ENCODE data around the gene TTC17.
"Not testable (repeated sequence)": the region's sequence is repeated elsewhere in the genome, so short reads cannot be mapped to it uniquely, and the experiment has no call there.

The TTC17 gene

DNA sequence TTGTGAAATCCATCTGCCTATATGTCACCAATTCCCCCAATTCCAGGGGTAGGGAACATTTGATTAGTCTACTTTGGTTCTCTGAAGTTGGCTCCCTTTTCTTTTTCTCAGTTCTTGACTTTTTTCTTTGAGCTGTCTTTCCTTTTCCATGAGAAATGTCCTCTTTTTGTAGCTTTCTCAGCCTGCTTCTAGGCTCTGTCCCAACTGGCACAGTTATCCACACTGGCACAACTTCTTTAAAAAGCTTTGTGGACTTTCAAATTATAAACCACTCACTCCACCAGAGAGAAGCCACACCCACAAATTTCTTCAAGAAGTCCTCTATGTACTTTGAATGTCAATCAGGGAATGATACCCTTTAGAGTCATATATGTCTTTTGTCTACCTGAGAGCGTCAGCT is 100.5 kb downstream of the TTC17 start:
- in situ Hi-C loops (cut with MboI; ENCODE audit: low sequenced_read_pairs) = no loop called here

DNA sequence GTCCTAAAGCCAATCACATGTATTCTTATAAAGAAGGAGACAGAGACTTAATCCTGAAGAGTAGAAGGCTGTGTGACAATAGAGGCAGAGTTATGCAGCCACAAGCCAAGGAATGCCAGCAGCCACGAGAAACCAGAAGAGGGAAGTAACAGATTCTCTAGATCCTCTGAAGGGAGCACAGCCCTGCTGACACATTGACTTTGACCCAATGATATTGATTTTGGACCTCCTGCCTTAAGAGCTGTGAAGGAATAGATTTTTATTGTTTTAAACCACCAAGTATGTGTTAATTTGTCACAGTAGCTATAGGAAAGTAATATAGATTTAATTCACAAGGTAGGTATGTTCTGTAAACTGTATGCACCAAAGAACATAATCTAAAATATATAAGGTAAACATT is 103.6 kb downstream of the TTC17 start:
- in situ Hi-C loops (cut with MboI; ENCODE audit: low sequenced_read_pairs) = no loop called here

DNA sequence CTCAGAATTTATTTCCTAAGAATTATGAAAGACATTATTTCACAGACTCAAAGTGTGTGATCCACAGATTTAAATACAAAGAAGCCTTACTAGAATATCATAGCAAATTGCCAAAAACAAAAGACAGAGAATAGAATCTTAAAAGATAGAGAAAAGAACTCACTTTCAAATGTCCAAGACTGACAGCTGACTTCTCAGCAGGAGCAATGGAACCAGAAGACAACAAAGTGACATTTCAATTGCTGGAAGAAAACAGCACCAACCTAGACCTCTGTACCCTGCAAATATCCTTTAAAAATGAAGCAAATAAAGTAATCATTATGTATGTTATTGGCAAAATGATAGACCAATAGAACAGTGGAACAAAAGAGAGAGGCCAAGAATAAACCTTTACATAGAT is 109.2 kb downstream of the TTC17 start:
- in situ Hi-C loops (cut with MboI; ENCODE audit: low sequenced_read_pairs) = no loop called here

DNA sequence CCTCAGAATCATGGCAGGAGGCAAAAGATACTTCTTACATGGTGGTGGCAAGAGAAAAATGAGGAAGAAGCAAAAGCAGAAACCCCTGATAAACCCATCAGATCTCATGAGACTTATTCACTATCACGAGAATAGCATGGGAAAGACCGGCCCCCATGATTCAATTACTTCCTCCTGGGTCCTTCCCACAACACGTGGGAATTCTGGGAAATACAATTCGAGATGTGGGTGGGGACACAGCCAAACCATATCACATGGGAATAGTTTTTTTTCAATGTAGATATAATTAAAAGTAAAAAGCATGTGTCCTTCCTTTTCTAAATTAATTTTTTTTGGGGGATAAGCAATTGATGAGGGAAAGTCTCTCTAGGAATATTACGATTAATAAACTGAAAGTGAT is 118.8 kb downstream of the TTC17 start:
- in situ Hi-C loops (cut with MboI; ENCODE audit: low sequenced_read_pairs) = not testable (repeated sequence)

DNA sequence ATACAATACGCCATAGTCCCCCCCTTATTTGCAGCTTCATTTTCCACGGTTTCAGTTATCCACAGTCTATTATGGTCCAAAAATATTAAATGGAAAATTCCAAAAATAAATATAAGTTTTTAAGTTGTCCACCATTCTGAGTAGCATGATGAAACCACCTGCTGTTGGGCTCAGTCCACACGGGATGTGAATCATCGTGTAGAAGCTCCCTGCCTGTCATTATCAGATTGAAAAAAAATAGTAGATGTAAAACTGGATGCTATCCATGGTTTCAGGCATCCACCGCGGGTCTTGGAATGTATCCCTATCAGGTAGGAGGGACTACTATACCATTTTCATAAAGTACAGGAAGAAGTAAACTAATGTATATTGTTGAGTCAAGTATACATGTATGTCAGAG is 127.4 kb downstream of the TTC17 start:
- in situ Hi-C loops (cut with MboI; ENCODE audit: low sequenced_read_pairs) = no loop called here

DNA sequence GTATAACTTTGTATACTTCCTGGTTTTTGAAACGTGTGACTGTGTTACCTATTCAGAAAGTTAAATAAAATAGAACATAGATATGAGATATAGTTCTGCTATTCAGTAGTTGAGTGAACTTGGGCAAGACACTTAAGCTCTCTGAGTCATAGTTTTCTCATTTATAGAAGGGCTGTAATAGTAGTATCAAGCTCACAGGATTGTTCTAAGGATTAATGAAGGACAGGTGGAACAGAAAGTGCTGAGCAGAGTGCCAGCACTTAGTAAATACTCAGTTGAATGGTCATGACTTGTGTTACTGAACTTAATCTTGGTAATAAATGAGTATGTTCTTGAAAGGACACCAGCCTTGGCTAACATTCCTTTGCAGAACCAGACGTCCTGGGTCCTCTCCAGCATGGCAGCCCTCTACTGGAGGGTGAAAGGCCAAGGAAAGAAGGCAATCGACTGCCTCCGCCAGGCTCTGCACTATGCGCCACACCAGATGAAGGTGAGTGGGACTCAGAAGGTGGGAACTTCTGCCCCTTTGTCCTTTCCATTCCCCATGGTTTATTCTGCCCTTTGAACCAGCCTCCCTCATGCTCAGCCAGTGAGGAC is 131.2 kb downstream of the TTC17 start:
- in situ Hi-C loops (cut with MboI; ENCODE audit: low sequenced_read_pairs) = no loop called here

DNA sequence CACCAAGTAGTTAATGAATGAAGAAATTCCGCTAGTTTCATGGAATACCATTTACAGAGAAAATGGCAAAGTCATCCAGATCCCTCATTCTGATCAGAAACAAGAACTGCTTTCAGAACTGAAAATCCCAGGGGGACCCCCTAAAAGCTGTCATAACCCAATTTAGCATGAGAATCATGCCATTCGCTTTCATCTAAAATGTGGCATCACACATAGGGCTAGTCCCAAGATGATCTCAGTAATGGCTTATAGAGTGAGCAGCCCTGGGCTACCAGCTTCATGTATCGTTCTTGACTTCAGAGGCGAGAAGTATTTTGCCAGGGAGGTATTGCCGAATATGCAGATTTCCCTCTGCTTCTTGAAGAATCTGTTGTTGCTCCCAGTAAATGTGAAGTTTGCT is 134.0 kb downstream of the TTC17 start:
- in situ Hi-C loops (cut with MboI; ENCODE audit: low sequenced_read_pairs) = no loop called here

DNA sequence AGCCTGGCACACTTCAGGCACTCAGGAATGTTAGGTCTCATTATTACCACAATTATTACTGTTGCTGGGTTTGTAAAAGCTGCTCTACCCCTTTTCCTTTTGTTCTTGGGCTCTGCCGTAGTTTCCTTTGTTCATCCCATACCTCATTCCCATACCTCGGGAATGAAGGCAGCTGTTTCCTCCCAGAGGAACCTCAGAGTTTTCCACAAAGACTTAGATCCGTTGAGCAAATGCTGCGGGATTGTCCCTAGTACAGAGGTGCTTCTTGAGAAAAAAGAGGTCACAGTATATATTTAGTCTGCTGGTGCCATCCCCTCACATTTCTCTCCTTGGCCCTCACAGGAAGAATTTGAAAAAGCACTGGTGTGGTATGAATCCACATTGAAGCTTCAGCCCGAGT is 134.7 kb downstream of the TTC17 start:
- in situ Hi-C loops (cut with MboI; ENCODE audit: low sequenced_read_pairs) = no loop called here

DNA sequence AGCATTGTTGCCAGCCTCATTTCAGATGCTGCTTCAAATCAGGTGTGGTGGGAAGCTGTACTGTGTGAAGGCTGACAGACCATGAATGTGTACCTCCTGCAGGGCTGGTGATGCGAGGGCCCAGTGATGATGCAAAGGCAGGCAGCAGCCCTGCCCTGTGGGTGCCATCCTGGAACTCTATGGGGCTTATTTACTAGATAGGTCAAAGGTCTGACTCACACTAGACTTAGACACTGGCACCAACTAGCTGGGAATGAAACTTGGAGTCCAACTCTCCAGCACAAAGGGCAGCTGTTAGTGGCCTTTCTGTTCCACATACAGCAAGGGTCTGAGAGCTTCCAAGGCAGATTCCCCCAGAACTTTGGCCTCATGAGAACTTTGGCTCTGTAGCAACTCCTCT is 138.4 kb downstream of the TTC17 start:
- in situ Hi-C loops (cut with MboI; ENCODE audit: low sequenced_read_pairs) = no loop called here

DNA sequence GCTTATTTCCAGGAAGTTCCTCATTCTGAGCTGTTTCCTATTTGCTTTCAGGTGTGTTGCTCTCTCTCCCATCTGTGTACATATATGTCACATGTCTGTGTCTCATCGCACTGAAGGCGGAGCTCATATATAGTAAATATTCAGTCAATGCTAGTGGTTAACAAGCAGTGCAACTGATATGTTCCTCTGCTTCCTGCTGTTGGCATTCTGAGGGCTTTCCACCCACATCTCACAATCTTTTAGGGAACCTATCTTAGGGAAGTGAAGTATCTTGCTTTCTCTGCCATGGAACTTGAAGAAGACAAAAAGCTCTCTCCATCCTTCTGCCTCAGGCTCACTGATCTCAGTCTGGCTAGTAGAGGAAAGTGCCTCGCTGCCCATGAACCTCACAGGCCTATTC is 139.8 kb downstream of the TTC17 start:
- in situ Hi-C loops (cut with MboI; ENCODE audit: low sequenced_read_pairs) = no loop called here

DNA sequence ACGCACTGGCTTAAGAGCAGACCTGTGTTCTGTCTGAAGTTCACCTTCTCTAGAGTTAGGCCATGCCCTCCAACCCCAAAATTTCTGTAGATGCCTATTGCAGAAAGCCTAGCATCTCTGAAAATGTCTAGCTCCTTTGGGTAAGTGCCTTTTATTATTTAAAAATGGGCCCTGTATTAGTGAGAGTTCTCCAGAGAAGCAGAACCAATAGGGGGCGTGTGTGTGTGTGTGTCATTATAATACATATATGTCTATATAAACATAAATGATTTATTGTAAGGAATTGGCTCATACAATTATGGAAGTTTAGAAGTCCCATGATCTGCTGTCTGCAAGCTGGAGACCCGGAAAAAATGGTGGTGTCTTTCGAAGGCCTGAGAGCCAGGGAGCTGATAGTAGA is 144.7 kb downstream of the TTC17 start:
- in situ Hi-C loops (cut with MboI; ENCODE audit: low sequenced_read_pairs) = no loop called here

DNA sequence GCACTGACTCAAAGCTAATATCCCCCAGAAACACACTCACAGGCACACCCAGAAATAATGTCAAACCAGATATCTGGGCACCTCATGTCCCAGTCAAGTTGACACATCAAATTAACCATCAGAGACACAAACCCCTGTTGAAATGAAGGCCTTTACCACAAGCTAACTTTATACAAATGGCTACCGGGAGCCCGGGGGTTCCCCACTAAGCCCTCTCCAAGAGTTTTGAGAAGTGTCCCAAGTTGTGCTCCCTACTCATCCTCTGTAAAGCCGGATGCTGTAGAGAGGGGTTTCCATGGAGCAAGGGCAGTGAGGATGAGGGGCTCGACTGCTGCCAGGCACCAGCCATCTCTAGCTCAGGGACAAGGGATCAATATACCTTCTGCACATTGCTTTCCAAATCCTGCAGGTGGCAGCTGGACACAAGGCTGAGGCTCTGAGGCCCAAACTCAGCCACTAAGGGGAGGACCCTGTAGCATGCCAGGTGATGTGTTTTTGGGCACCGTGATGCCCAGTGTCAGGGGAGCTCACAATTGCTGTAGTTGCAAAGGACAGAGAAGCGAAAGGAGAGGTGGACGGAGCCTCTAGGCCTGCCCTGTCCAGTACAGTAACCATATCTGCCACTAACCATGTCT is 145.7 kb downstream of the TTC17 start:
- in situ Hi-C loops (cut with MboI; ENCODE audit: low sequenced_read_pairs) = no loop called here

DNA sequence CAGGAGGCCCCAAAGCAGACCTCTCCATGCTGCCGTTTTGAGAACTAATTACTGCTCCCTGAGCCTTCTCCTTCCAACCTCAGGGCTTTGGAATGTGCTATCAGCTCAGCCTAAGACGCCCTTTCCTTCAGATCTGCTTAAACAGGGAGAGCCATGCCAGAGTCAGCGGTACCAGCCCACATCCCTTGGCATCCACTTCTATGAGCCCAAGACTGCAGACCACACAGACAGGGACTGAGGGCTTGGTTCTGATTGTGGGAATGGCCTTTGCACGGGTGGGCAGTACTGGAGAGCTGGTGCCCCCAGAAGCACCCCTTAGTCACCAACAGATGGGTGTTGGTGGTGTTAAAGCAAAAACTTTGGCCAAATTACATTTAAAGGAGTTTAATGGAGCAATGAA is 146.5 kb downstream of the TTC17 start:
- in situ Hi-C loops (cut with MboI; ENCODE audit: low sequenced_read_pairs) = no loop called here

DNA sequence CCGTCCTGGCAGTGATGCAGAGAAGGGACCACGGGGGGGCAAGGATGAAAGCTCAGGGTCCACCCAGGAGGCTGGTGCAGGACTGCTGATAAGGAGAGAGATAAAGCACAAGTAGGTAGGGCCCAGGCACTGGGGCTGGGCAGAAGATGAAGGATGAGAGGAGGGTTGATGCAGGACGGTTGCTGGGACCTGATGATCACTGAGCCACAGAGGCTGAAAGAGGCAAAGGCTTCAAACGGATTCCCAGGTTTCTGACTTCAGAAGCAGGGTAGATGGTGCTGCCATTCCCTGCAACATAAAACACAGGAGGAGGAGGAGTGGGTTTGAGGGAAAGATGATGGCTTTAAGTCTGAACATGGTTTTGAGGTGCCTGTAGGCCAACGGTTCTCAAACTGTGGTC is 148.5 kb downstream of the TTC17 start:
- in situ Hi-C loops (cut with MboI; ENCODE audit: low sequenced_read_pairs) = no loop called here

DNA sequence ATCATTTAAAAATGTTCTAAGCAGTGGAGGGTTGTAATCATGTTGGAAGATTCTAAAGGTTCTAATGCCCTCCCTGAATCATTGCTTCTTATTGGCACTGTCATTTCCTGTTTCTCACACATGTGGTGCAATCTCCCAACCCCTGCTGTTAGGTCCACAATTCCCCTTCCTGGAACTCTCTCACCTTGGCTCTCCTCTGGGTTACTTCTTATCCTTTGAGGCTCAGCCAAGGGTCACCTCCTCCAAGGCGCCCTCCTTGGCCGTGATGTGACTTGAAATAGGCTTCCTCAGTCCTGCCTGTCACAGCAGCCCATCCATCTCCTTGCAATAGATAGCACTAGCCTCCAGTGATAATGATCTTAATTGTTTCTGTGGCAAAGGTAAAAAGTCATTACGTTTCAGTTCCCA is 149.8 kb downstream of the TTC17 start:
- in situ Hi-C loops (cut with MboI; ENCODE audit: low sequenced_read_pairs) = no loop called here

DNA sequence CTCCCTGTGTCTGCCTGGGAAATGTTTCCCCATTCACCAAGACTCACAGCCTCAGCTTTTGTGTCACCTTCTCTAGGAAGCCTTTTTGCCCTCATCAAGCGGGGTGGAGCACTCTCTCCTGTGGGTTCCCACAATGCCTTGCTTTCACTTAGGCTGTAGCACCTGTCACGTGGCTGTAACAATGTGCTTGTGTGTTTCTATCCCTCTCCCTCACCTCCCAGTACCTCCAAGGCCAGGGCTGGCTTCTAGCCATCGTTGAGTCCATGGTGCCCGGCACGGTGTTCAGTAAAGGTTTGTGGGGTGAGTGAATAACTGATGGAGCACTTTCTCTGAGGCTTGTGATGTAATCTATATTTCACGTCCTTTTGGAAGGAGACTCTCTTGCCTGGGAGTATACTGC is 153.2 kb downstream of the TTC17 start:
- in situ Hi-C loops (cut with MboI; ENCODE audit: low sequenced_read_pairs) = no loop called here

DNA sequence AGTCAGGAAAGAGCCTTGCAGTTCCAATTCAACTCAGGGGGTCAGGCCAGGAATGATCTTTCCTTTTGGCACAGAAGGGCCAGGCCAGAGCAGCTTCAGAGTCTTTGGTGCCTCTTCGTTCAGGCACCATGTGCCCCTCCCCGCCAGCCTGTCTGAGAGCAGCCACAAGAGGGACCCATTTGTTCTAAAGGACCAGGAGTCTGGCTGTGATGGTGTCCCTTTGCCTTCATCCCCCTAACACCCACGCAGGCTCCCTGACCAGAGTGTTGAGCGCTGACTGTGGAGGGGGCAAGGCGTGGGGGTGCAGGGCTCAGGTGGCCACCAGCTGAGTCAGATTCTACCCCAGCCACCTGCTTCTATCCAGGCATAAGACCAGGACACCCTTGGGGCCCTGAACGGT is 156.4 kb downstream of the TTC17 start:
- in situ Hi-C loops (cut with MboI; ENCODE audit: low sequenced_read_pairs) = no loop called here

DNA sequence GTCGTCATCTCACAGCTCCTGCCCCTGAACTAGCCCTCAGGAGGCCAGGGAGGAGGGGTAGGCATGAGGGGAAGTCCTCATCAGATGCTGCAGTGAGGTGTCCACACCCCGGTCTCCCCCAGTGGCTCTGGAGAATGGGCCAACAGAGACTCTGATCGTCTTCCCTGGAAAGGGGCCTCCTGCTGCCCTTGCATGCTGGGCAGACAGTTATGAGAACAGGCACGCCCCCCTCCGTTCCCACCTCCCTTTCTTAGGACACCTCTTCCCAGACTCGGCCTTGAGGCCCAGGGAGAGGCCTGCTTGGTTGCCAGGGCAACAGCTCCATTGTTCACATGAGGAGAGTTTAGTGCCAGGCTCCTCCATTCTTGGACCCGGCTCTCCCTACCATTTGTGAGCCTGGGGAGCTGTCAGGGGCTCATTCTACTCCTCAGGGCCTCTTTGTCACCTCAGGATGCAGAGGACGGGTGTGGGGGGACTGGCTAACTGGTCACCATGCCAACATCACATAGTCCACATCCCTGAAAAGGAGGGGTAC is 157.7 kb downstream of the TTC17 start:
- in situ Hi-C loops (cut with MboI; ENCODE audit: low sequenced_read_pairs) = no loop called here

DNA sequence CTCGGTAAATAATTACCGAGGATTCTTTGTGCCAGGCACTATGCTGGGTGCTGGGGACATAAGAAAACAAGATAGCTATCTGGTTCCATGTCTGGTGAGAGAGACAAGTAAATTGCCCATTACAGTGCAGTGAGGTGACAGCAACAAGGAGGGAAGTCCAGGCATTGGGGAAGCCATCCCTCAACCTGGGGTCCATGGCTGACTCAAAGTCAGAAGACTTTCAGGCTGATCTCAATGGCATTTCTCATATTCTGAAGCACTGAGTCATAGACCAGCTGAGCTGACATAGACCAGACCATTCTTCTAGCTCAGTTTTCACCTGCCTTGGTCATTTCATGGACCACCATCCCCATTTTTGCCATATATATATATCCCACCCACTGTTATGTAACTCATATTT is 158.8 kb downstream of the TTC17 start:
- in situ Hi-C loops (cut with MboI; ENCODE audit: low sequenced_read_pairs) = no loop called here

DNA sequence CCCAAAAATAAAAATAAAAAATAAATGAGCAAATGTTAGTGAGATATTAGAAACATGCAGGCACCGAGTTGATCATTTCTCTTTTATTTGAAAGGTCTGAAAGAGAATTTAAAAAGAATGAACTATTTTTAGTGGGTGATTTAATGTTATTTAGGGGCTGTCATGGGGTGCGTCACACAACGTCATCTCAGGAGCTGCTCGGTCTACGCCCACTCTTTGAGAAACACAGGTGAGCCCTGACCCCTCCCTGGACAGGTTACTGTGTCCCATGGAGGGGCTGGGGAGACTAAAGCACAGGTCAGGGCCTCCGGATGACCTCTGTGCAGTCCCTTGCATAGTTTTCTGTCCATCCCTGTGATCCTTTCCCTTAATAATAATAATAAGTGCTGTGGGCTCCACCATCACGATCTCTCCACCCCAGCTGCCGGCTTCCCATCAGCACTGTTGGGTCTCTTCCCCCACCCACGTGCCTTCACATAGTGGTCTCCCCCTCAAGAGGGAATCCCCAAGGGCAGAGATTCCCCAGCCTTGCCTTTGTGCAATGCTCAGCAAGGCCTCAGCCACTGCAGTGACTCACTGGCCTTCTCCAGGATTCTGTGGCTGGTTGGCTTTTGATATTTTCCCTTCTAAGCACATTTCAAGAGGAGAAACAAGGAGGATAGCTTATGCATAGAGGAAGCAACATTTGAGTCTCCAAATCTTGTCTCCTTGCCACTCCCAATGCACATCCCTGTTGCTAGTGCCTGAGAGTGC is 159.9 kb downstream of the TTC17 start:
- in situ Hi-C loops (cut with MboI; ENCODE audit: low sequenced_read_pairs) = no loop called here

DNA sequence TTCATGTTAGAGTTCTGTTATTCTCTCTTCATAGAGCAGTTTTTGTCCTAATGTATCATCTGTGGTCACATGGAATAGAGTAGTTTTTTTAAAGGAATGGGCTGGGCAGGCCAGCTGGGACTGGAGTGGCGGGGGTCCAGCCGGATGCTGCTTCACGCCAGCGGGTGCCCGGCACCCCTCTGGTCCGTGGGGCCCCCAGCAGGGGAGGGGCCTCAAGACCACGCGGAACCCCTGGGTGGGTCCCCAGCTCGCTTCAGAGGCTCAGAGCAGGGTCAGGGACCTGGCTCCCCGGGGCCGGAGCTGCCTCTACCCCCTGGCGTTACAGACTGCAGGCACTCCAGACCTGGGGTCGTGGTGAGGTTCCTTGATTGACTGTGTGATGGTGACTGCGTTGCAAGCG is 162.8 kb downstream of the TTC17 start:
- in situ Hi-C loops (cut with MboI; ENCODE audit: low sequenced_read_pairs) = no loop called here

DNA sequence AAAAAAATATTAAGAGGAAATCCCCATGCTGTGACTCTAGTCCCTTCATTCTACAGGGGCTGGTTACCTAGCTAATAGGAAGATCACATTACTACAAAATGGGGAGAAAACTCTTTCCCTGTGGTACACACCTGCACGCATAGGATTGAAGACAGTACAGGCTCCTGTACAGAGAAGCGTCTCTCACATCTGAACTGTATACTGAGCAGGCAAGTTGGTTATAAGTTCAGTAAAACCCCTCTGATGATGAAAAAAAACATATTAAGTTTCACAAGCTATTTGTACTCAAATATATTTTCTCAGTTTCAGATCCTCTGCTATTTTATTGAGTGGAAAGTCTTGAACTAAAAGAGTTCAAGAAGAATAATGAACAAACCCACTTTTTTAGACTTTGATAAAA is 164.9 kb downstream of the TTC17 start:
- in situ Hi-C loops (cut with MboI; ENCODE audit: low sequenced_read_pairs) = no loop called here
